Neural cell (in vitro differentiated cells): Measurements from ENCODE around the gene CHRDL2.

Experiments used
- EP300 ChIP-seq: fragments of 450-650 bp; conservative IDR thresholded peaks from 2 replicates; pipeline ENCODE4 v1.6.1; 2014; ENCODE audit warnings: antibody characterized with exemption, mild to moderate bottlenecking, moderate library complexity; ENCODE audit not compliant: poor library complexity, severe bottlenecking
- EZH2 ChIP-seq: fragments of 200-600, 300-800 bp; shearing (Covaris generic), sonication (generic); IDR thresholded peaks from 2 replicates; pipeline ENCODE4 v1.6.1; 2014; ENCODE audit warnings: antibody characterized with exemption, low read length, borderline replicate concordance, mild to moderate bottlenecking; ENCODE audit not compliant: insufficient read depth, poor library complexity, severe bottlenecking
- MXI1 ChIP-seq: fragments of 450-650 bp; conservative IDR thresholded peaks from 2 replicates; pipeline ENCODE4 v1.6.1; 2014; ENCODE audit warnings: antibody characterized with exemption, mild to moderate bottlenecking; ENCODE audit not compliant: poor library complexity, severe bottlenecking
- POLR2AphosphoS5 ChIP-seq: IDR thresholded peaks from 2 replicates; pipeline ENCODE4 v1.6.1; 2012
- RAD21 ChIP-seq: fragments of 450-650 bp; conservative IDR thresholded peaks from 2 replicates; pipeline ENCODE4 v1.6.1; 2014; ENCODE audit warnings: antibody characterized with exemption, mild to moderate bottlenecking, moderate library complexity
- SMC3 ChIP-seq: fragments of 450-650 bp; conservative IDR thresholded peaks from 2 replicates; pipeline ENCODE4 v1.6.1; 2014; ENCODE audit warnings: antibody characterized with exemption, mild to moderate bottlenecking, moderate library complexity; ENCODE audit not compliant: poor library complexity
- TAF1 ChIP-seq: IDR thresholded peaks from 2 replicates; pipeline ENCODE4 v1.6.1; 2012; ENCODE audit warnings: low read depth
- TF ChIP-seq, protein P1 (sequence below): fragments of 450-650 bp; IDR thresholded peaks from 2 replicates; pipeline ENCODE4 v1.5.1; 2014; ENCODE audit warnings: antibody characterized with exemption, mild to moderate bottlenecking, moderate library complexity; ENCODE audit not compliant: poor library complexity, severe bottlenecking

DNA sequence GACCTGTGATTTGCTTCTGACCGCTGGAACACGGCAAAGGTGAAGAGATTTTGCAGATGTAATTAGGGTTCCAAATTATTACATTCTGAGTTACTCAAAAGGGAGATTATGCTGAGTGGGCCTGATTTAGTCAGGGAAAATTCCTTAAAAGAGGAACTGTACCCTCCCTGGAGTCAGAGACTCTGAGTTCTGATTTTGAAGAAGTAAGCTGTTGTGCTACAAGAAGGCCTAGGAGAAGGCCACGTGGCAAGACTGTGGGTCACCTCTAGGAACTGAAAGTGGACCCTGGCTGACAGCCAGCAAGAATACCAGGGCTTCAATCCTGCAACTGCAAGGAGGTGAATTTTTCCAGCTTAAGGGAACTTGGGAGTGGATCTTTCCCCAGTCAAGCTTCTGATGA is 45.3 kb downstream of the CHRDL2 start:
- no peak for TF ChIP-seq SMC3
- TF ChIP-seq, protein P1, sequence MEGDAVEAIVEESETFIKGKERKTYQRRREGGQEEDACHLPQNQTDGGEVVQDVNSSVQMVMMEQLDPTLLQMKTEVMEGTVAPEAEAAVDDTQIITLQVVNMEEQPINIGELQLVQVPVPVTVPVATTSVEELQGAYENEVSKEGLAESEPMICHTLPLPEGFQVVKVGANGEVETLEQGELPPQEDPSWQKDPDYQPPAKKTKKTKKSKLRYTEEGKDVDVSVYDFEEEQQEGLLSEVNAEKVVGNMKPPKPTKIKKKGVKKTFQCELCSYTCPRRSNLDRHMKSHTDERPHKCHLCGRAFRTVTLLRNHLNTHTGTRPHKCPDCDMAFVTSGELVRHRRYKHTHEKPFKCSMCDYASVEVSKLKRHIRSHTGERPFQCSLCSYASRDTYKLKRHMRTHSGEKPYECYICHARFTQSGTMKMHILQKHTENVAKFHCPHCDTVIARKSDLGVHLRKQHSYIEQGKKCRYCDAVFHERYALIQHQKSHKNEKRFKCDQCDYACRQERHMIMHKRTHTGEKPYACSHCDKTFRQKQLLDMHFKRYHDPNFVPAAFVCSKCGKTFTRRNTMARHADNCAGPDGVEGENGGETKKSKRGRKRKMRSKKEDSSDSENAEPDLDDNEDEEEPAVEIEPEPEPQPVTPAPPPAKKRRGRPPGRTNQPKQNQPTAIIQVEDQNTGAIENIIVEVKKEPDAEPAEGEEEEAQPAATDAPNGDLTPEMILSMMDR: no peak
- TF ChIP-seq TAF1: no peak
- TF ChIP-seq POLR2AphosphoS5: no peak
- no peak for TF ChIP-seq EZH2
- TF ChIP-seq EP300: no peak
- TF ChIP-seq RAD21: no peak
- TF ChIP-seq MXI1: no peak
